Fibroblast of skin of back (primary cell): ENCODE data around the gene SIAH3.
"Not testable (repeated sequence)": the region's sequence is repeated elsewhere in the genome, so short reads cannot be mapped to it uniquely, and the experiment has no call there.

Experiments
- DNase-seq: peaks from one replicate; pipeline ENCODE4 v3.0.0-alpha.2; 2013

SIAH3 gene

GRCh38 chr13:45781553-45782326 is 69.8 kb downstream of the SIAH3 start:
- DNase-seq, result peak; percentile 11

GRCh38 chr13:45779901-45780300 is 71.7 kb downstream of the SIAH3 start:
- no peak for DNase-seq

- no peak for DNase-seq
These were observed 72.7 kb downstream of the SIAH3 start for GRCh38 chr13:45778882-45779281.

DNA sequence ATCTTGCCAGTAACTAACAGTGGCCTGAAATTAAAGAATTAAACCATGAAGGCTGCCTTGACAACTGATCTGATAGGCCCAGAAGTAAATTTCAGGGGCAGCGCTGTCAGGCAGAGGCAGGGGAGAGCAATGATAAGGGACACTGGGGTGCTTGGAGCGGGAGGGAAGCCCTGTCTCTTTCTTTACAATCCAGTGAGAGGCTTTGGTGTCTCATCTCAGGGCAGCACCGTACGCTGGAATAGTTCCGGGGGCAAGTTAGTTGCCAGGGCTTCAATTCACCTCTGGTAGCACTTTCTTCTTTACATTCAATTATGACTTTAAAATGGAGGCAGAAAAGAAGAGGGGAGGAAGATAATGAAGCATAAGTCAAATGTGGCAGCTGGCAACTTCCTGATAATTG is 74.8 kb downstream of the SIAH3 start:
- DNase-seq, result no peak

DNA sequence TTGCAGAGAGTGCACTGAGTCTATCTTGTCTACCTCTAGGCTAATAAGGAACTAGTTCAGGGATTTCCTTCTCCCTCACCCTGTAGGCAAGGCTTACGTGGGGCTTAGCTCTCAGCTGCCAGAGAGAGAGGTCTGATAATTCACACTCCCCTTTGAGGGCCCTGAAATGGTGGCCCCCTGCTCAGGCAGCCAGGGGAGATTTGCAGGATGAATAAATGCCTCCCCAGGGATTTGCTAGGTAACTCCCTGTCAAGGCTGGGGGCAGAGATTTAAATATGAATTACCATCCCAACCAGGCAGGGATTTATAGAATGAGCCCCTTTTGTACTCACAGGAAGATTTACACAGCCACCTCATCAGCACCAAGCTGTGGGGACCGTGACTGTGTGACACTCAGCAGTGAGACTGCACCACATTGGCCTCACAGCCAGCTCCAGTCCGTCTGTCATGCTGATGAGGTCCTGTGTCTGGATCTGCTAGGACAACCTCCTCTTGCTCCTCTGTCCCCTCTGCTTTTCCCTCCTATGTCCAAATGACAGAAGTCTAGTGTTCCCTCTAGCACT is 76.1 kb downstream of the SIAH3 start:
- DNase-seq, result no peak

DNA sequence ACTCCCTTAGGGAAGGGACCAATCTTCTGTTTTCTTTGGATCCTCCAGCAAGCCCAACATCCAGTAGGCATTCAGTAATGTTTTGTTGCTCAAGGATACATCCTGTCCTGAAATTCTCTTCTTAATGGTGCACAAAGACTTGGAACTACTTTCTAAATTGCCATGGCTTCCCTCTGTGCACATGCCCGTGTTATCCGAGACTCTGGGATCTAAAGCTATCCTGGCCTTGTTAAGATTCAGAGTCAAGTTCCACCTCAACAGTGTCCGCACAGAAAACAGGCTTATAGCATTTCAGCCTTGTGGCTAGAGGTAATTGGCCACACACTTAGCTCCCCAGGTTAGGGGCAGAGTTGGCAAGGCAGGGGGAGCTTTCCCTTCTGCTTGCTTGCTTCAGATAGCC is 77.6 kb downstream of the SIAH3 start:
- DNase-seq, result no peak

- DNase-seq, result peak; percentile 70
These were observed 78.3 kb downstream of the SIAH3 start for GRCh38 chr13:45773236-45773635.

GRCh38 chr13:45770886-45771285 is 80.7 kb downstream of the SIAH3 start:
- no peak for DNase-seq

- DNase-seq, result peak; percentile 22
These were observed 82.7 kb downstream of the SIAH3 start for GRCh38 chr13:45768656-45769479.

DNA sequence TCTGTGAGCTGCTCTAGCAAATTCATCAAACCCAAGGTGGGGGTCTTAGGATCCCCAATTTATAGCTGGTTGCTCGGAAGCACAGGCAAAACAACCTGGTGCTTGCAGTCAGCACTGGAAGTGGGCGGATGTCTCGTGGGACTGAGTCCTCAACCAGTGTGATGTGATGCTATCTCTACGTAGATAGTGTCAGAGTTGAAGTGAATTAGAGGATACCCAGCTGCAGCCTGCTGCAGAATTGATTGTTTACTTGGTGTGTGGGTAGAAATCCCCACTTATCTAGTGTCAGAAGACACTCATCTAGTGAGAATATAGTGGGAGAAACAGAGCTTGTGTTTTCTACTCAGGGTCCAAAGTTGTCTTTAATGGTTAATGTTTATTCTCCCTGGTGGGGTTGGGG is 86.1 kb downstream of the SIAH3 start:
- no peak for DNase-seq

- no peak for DNase-seq
These were observed 88.1 kb downstream of the SIAH3 start for GRCh38 chr13:45763419-45763818.

- DNase-seq, result not testable (repeated sequence)
These were observed 94.0 kb downstream of the SIAH3 start for GRCh38 chr13:45757589-45757988.

DNA sequence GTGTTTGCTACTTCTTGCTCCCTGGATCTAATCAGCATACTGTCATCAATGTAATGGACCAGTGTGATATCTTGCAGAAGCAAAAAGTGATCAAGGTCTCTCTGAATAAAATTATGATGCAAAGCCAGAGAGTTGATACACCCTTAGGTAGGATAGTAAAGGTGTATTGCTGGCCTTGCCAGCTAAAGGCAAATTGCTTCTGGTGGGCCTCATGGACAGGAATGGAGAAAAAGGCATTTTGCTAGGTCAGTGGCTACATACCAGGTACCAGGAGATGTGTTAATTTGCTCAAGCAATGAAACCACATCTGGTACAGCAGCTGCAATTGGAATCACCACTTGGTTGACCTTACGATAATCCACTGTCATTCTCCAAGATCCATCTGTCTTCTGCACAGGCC is 95.1 kb downstream of the SIAH3 start:
- not testable (repeated sequence) for DNase-seq

- no peak for DNase-seq
These were observed 99.0 kb downstream of the SIAH3 start for GRCh38 chr13:45752510-45752909.

DNA sequence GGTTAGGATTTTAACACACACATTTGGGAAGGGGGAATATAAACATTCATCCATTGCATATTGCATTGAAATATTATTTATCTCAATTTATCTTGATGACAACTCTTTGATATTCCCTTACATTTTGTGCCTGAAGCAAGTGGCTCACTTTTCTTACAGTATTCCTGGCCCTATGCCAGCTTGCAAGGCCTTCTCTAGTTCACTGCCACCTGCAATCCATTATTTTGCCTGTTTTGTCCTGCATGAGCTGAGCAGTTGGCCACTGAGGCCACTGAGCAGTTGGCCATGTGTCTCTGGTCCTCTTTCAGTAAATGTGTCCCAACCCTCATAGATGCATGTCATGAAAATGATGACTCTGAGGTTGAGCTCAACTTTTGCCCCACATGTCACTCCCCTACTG is 99.7 kb downstream of the SIAH3 start:
- DNase-seq, result no peak

GRCh38 chr13:45750566-45750965 is 101.0 kb downstream of the SIAH3 start:
- DNase-seq, result no peak

DNA sequence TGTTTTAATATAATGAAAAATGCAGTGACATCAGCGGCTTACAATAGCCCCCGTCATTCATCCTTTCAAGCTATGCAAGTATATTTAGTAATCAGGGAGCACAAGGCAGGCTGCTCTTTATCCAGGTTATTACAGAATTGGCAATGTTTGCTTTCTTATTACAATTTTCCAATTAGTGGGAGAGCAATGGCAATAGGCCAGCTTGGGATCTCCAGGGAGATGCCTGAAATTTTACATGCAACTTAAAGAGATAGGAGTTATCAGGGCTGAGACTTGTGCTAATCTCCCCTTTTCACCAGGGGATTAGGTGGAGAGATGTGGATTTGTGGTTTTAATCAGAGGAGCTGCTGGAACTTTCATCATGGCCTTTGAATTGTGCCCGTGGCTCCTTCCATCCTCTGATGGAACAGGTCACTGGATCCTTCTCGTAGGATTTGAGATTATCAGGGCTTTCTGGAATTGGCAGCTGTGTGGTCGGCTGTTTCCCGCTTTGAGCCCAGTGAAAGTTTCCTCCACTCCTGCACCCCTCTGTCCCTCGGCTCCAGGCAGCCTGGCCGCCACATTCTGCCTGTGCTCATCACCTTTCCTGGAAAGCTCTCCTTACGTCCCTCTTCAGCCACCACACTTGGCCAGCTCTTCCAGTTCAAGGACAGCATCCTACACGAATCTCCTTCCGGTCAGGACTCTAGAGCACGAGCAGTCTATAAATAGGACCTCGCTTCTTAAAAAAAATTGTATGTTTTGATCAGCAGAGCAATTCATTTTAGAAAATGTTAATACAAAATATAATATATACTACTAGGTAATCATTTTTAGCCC is 102.4 kb downstream of the SIAH3 start:
- DNase-seq, result no peak

DNA sequence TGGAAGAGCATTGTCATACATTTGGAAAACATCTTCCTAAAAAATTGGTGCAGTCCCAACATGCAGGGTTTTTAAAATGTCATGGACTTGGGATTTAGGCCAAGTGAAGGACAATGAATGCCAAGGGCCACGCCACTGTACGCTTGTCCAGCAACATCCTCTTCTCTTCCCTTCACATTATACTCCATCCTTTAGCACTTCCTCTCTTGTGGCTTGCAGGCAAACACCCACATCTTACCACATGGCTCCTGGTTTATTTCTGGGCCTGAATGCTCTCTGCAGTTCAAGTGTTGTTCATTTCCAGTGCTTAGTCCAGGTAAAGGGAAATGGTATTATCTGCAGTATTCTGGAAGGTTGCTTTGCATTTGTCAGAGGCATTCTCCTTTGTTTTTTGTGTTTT is 104.5 kb downstream of the SIAH3 start:
- DNase-seq, result no peak

DNA sequence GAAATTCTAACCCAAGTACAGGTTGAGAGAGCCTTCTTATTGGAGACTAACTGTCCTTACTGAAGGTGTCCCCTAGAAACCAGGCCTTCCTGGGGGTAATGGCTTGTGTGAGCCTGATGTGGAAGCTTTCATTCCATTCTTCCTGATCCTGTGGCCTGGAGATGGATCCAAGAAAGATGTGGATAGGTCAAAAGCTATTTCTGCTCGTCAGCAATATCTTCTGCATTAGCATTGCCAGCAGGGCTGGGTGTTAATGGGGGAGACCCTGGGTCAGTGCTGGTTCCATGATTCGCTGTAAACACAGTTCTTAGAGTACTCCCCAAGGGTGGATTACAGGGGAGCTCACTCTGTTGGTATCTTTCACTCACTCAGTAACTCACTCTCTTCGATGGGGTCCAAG is 106.6 kb downstream of the SIAH3 start:
- DNase-seq, result no peak

- no peak for DNase-seq
These were observed 108.6 kb downstream of the SIAH3 start for GRCh38 chr13:45742985-45743384.

- DNase-seq, result no peak
These were observed 114.0 kb downstream of the SIAH3 start for GRCh38 chr13:45737571-45738017.

- DNase-seq, result no peak
These were observed 118.2 kb downstream of the SIAH3 start for GRCh38 chr13:45733361-45733760.

DNA sequence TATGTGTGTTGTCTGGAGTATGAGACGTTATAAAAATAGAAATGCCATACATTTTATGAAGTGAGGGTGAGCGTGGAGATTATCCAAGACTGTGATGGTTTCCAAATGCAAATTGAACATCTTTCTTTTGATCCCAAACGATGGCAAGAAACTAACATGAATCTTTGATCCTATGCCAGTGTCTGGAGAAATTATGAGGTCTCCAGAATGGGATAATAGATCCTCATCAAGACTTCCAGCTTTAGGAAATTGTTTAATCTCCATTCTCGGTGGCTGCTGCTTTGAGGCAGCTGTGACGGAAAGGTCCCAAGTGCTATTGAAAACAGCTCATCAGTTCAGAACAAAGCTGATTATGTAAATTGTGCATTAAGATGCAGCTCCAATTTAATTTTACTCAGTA is 118.6 kb downstream of the SIAH3 start:
- no peak for DNase-seq
